Mucosa of stomach (tissue), 1 donor: Measurements from ENCODE around the gene SAP30L.

ENCODE experiments used
- H3K27me3 ChIP-seq: one replicate; pipeline ENCODE4 v1.7.0; 2013; ENCODE audit warnings: mild to moderate bottlenecking, low read length; ENCODE audit not compliant: control insufficient read depth, insufficient read depth
- H3K36me3 ChIP-seq: one replicate; pipeline ENCODE4 v1.7.0; 2013; ENCODE audit warnings: low read length; ENCODE audit not compliant: control insufficient read depth, insufficient read depth
- H3K4me1 ChIP-seq: one replicate; pipeline ENCODE4 v1.7.0; 2013; ENCODE audit warnings: mild to moderate bottlenecking, low read length; ENCODE audit not compliant: control insufficient read depth, insufficient read depth
- H3K4me3 ChIP-seq: one replicate; pipeline ENCODE4 v1.7.0; 2013; ENCODE audit warnings: low read length
- H3K9ac ChIP-seq: one replicate; pipeline ENCODE4 v1.7.0; 2013; ENCODE audit warnings: mild to moderate bottlenecking, low read length, moderate library complexity
- H3K9me3 ChIP-seq: one replicate; pipeline ENCODE4 v1.7.0; 2013; ENCODE audit warnings: mild to moderate bottlenecking, low read length, moderate library complexity; ENCODE audit not compliant: control insufficient read depth
- donor health status: Pancreatic carcinoma.

Gene SAP30L

GRCh38 chr5:154487541-154487940, 41.7 kb downstream of the SAP30L start:
- peaks cover 67% of the 10 kb centered on the region for H3K27me3 ChIP-seq

GRCh38 chr5:154491941-154492340, 46.1 kb downstream of the SAP30L start:
- Histone ChIP-seq H3K27me3 (peaks cover 38% of the 10 kb centered on the region), H3K9ac (no peak overlapping the region), H3K9me3 (no peaks in the 10 kb centered on the region)

More at GRCh38 chr5:154487541-154487940, 41.7 kb downstream of the SAP30L start:
- Histone ChIP-seq H3K9ac (no peak overlapping the region), H3K4me3 (no peak overlapping the region), H3K4me1 (peaks cover 6% of the 10 kb centered on the region), H3K36me3 (no peaks in the 10 kb centered on the region), H3K9me3 (no peaks in the 10 kb centered on the region)

GRCh38 chr5:154493274-154493673, 47.5 kb downstream of the SAP30L start:
- H3K4me3 ChIP-seq = no peak overlapping the region
- no peaks in the 10 kb centered on the region for H3K36me3 ChIP-seq
- H3K9ac ChIP-seq = no peak overlapping the region
- no peaks in the 10 kb centered on the region for H3K9me3 ChIP-seq
- H3K4me1 ChIP-seq = no peaks in the 10 kb centered on the region
- peaks cover 29% of the 10 kb centered on the region for H3K27me3 ChIP-seq

More at GRCh38 chr5:154491941-154492340, 46.1 kb downstream of the SAP30L start:
- no peaks in the 10 kb centered on the region for H3K4me1 ChIP-seq
- H3K36me3 ChIP-seq = no peaks in the 10 kb centered on the region
- no peak overlapping the region for H3K4me3 ChIP-seq

GRCh38 chr5:154494036-154494435, 48.2 kb downstream of the SAP30L start:
- Histone ChIP-seq H3K27me3 (peaks cover 23% of the 10 kb centered on the region), H3K9ac (no peak overlapping the region), H3K4me3 (no peak overlapping the region), H3K9me3 (no peaks in the 10 kb centered on the region), H3K4me1 (no peaks in the 10 kb centered on the region), H3K36me3 (no peaks in the 10 kb centered on the region)

- H3K27me3 ChIP-seq = peaks cover 13% of the 10 kb centered on the region
- H3K4me1 ChIP-seq = no peaks in the 10 kb centered on the region
- no peaks in the 10 kb centered on the region for H3K9me3 ChIP-seq
- H3K9ac ChIP-seq = no peak overlapping the region
- H3K4me3 ChIP-seq = no peak overlapping the region
- no peaks in the 10 kb centered on the region for H3K36me3 ChIP-seq
These were observed 52.8 kb downstream of the SAP30L start for GRCh38 chr5:154498591-154498990.

DNA sequence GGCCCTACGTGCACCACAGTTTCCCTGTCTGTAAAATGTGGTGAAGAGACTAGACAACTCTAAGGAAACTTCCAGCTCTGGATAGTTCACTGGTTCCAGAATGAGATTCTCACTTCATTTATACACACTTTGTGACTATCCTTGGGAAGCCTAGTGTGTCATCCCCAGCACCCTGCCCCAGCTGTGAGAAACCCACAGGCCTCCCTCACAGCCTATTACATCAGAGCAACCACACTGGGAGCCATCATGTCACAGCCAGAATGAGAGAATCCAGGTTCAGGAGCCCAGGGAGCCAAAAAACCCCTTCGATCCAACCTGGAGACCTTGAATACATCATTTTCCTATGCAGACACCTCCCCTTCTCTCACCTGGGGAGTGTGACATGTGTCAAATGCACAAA, 53.2 kb downstream of the SAP30L start:
- Histone ChIP-seq H3K9me3 (no peaks in the 10 kb centered on the region), H3K36me3 (no peaks in the 10 kb centered on the region), H3K27me3 (peaks cover 9% of the 10 kb centered on the region), H3K4me3 (no peak overlapping the region), H3K4me1 (no peaks in the 10 kb centered on the region), H3K9ac (no peak overlapping the region)

DNA sequence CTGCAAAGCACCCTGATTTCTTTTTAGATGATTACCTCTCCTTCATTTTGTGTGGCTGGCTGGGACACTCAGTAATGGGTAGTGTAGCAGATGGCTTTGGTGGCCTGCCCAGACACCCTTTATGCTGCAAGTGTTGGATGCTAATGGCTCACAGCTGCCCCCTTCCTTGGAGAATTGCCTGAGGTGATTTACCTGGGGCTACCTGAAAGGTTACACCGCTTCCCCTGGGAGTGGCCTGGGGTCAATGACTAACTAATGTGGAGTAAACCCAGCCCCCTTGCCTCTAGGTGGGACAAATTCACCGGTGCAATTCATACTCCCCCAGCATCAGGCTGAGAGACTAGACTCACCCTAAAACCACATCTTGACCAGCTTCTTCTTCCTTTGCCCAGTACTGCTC, 55.8 kb downstream of the SAP30L start:
- Histone ChIP-seq H3K4me1 (no peaks in the 10 kb centered on the region), H3K9me3 (no peaks in the 10 kb centered on the region), H3K9ac (no peak overlapping the region), H3K27me3 (peaks cover 12% of the 10 kb centered on the region), H3K36me3 (no peaks in the 10 kb centered on the region), H3K4me3 (no peak overlapping the region)

DNA sequence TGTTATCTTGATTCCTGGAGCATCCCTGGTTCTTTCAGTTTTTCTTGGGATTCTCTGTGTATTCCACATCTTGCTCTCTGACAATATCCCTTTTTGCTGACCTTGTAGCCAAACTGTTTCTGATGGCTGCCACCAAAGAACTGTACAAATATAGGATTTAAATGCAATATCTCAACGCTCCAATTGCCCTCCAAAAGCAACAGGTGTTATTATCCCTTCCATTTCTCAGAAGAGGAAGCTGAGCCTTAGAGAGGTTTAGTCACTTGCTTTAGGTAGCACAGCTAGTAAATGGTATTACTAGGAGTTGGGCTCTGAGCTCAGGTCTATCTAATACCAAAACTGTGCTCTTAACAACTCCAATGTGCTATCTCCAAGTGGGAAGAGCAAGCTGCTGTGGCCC, 56.4 kb downstream of the SAP30L start:
- no peaks in the 10 kb centered on the region for H3K9me3 ChIP-seq
- H3K4me1 ChIP-seq = no peaks in the 10 kb centered on the region
- no peak overlapping the region for H3K4me3 ChIP-seq
- H3K9ac ChIP-seq = no peak overlapping the region
- peaks cover 12% of the 10 kb centered on the region for H3K27me3 ChIP-seq
- no peaks in the 10 kb centered on the region for H3K36me3 ChIP-seq

DNA sequence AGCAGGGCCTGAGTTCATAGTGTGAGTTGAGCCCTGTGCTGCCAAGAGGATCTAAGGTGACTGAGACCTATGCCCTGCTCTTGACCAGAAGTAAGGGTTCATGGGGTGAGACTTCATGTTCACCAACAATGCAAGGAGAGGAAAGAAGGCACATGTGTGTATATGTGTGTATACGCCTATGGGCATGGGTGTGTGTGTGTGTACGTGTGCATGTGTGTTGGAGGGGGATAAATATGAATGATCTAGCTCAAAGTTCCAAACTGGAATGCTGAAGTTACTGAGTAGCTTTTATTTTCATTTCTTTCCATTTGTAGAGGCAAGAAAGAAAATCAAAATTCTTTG, 57.9 kb downstream of the SAP30L start:
- Histone ChIP-seq H3K9me3 (no peaks in the 10 kb centered on the region), H3K36me3 (no peaks in the 10 kb centered on the region), H3K27me3 (peaks cover 12% of the 10 kb centered on the region), H3K4me3 (no peak overlapping the region), H3K9ac (no peak overlapping the region), H3K4me1 (no peaks in the 10 kb centered on the region)

DNA sequence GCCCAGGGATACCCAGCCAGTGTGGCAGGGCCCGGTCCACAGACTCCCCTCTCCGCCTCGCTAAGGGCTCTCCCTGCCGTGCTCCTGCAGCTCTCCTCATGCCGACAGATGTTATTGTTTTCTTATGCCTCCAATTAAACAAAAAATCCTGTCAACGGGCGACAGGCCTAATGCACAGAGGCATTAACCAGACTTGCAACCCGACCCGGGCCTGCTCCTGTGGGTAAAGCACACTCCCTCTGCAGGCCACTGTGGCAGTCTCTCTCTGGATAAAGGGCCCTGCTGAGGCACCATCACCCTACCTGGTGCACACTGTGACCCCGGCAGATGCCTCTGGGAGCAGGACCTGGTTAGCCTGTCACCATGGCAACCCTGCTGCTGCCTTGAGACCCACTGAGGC, 59.8 kb downstream of the SAP30L start:
- Histone ChIP-seq H3K9me3 (no peaks in the 10 kb centered on the region), H3K4me3 (no peak overlapping the region), H3K4me1 (no peaks in the 10 kb centered on the region), H3K27me3 (peaks cover 16% of the 10 kb centered on the region), H3K36me3 (no peaks in the 10 kb centered on the region), H3K9ac (no peak overlapping the region)

DNA sequence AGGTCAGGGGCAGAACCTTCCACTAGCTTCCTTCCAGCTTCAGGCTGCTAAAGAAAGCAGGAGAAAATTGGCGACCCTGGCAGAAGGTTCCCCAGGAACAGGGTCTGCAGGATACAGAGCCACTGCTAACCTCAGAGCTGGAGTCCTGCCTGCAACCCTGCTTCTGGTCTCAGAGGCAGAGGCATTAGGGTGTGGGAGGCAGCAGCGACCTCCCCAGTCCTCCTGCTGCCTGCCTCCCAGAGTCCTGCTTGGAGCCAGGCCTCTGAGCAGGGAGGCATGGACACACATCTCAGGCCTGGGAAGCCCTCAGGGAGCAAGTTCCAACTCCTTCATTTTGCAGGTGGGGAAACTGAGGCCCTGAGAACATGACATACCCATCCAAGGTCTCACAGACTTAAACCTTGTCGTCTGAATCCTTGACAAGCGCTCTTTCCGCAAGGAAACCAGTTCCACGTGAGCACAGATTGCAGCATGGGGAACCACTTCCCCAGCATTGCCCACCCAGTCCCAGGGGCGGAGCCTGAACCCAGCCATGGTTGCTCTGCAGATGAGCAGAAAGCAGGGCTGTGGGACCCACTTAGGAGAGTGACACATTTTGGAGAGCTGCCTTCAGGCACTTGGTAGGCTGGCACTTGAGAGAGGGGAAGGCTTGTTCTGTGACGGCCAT, 60.4 kb downstream of the SAP30L start:
- Histone ChIP-seq H3K27me3 (peaks cover 18% of the 10 kb centered on the region), H3K4me3 (no peak overlapping the region), H3K9me3 (no peaks in the 10 kb centered on the region), H3K4me1 (no peaks in the 10 kb centered on the region), H3K36me3 (no peaks in the 10 kb centered on the region), H3K9ac (no peak overlapping the region)

DNA sequence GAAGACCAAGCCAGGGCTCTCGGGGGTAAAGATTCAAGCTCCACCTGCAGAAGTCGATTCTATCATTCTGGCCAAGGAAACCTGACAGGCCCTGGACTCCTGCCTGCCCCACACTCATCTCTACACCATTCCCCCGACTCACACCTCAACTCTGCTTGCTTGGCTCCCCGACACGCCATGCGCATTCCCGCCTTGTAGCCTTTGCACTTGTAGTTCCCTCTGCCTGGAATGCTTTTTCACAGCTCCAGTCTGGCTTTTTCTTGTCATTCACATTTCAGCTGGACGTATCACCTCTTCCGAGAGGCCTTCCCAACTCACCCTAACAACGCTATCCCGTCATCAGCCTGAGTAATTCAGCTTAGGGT, 60.9 kb downstream of the SAP30L start:
- Histone ChIP-seq H3K27me3 (peaks cover 22% of the 10 kb centered on the region), H3K4me1 (no peaks in the 10 kb centered on the region), H3K4me3 (no peak overlapping the region), H3K36me3 (no peaks in the 10 kb centered on the region), H3K9me3 (no peaks in the 10 kb centered on the region), H3K9ac (no peak overlapping the region)

- H3K36me3 ChIP-seq = no peaks in the 10 kb centered on the region
- H3K9me3 ChIP-seq = no peaks in the 10 kb centered on the region
- H3K4me1 ChIP-seq = no peaks in the 10 kb centered on the region
- H3K4me3 ChIP-seq = no peak overlapping the region
- H3K9ac ChIP-seq = no peak overlapping the region
- H3K27me3 ChIP-seq = peaks cover 17% of the 10 kb centered on the region
These were observed 62.3 kb downstream of the SAP30L start for GRCh38 chr5:154508114-154508513.
